Activated naive CD4-positive, alpha-beta T cell treated with anti-CD3 and anti-CD28 coated beads, Interleukin-2, amount 10 ng/mL, durations not matched to agents 7 days and 5 days (primary cell): ENCODE measurements around the gene HDAC7.

Experiments
- CTCF ChIA-PET: fragments of 350-600 bp; sonication (Branson Sonifier 250); formaldehyde crosslinking; loops from one replicate; lab custom pipeline; 2021; ENCODE audit warnings: antibody characterized with exemption; lab: Charles Lee
- DNase-seq: peaks from one replicate; pipeline ENCODE4 v3.0.0-alpha.2; 2020
- H3K27ac Mint-ChIP-seq: one replicate; pipeline ENCODE4 v1.8.0; 2021; ENCODE audit warnings: mild to moderate bottlenecking, moderate library complexity, mixed read lengths
- H3K27me3 Mint-ChIP-seq: one replicate; pipeline ENCODE4 v1.8.0; 2021; ENCODE audit warnings: mild to moderate bottlenecking, mixed read lengths
- H3K36me3 Mint-ChIP-seq: one replicate; pipeline ENCODE4 v1.8.0; 2021; ENCODE audit warnings: mixed read lengths
- H3K4me1 Mint-ChIP-seq: one replicate; pipeline ENCODE4 v1.8.0; 2021; ENCODE audit warnings: mixed read lengths
- H3K4me3 Mint-ChIP-seq: one replicate; pipeline ENCODE4 v1.8.0; 2021; ENCODE audit warnings: mild to moderate bottlenecking, moderate library complexity, mixed read lengths
- H3K9me3 Mint-ChIP-seq: one replicate; pipeline ENCODE4 v1.8.0; 2021; ENCODE audit warnings: mixed read lengths

HDAC7 gene

DNA sequence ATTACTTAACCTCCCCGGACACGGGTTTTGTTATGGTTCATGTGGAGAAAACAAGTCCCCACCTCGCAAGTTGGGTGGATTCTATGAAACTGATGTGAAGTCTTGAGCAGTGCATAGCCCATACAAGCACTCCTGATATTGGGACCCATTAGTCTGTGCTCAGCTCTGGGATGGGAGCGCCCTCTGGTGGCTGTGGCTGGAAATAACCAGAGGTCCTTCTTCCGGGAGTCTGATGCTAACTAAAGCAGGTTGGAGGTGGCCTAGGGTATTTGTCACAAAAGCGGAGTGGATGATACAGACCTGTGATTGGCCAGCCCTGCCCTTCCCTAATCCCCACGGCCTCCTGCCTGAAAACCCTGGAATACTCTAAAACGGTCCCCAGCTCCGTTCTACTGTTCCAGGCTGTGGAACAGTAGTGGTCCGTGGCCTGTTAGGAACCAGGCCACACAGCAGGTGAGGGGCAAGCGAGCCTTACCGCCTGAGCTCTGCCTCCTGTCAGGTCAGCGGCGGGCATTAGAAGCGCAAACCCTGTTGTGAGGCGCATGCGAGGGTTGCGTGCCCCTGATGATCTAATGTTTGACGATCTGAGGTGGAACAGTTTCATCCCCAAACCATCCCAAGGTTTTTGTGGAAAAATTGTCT is 40.3 kb downstream of the HDAC7 start:
- CTCF ChIA-PET, result interaction anchor here (0.7 to 19.0 kb wide), 17 partner anchors 11 to 149 kb away, joined by 3 to 597 read pairs (median 5); no protein-coding TSS in a partner anchor
- H3K36me3 Mint-ChIP-seq, result peaks cover 23% of the 10 kb centered on the region
- H3K27me3 Mint-ChIP-seq, result no peaks in the 10 kb centered on the region
- no peak overlapping the region for H3K4me3 Mint-ChIP-seq
- H3K27ac Mint-ChIP-seq, result peak overlapping the region; percentile 77
- peaks cover 53% of the 10 kb centered on the region for H3K4me1 Mint-ChIP-seq
- no peaks in the 10 kb centered on the region for H3K9me3 Mint-ChIP-seq
- DNase-seq, result peak; percentile 95

DNA sequence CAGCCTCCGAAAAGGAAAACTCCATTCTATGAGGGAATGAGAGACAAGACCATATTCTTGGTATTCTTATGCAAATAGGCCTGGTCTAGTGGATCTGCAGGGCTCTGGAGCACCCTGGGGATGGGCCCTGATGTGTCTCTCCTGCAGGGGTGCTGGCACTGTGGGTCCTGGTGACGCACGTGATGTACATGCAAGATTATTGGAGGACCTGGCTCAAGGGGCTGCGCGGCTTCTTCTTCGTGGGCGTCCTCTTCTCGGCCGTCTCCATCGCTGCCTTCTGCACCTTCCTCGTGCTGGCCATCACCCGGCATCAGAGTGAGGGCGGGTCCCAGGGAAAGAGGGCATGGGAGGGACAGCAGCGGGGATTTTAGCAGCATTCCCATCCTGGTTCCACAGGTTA is 40.8 kb downstream of the HDAC7 start:
- Mint-ChIP-seq H3K27me3 (no peaks in the 10 kb centered on the region), H3K27ac (no peak overlapping the region), H3K9me3 (no peaks in the 10 kb centered on the region), H3K36me3 (peaks cover 21% of the 10 kb centered on the region), H3K4me3 (no peak overlapping the region), H3K4me1 (peaks cover 58% of the 10 kb centered on the region)
- CTCF ChIA-PET, result interaction anchor here (0.6 to 19.0 kb wide), 16 partner anchors 11 to 75 kb away, joined by 3 to 597 read pairs (median 4); partner anchors contain the start of gene RAPGEF3
- DNase-seq, result no peak

DNA sequence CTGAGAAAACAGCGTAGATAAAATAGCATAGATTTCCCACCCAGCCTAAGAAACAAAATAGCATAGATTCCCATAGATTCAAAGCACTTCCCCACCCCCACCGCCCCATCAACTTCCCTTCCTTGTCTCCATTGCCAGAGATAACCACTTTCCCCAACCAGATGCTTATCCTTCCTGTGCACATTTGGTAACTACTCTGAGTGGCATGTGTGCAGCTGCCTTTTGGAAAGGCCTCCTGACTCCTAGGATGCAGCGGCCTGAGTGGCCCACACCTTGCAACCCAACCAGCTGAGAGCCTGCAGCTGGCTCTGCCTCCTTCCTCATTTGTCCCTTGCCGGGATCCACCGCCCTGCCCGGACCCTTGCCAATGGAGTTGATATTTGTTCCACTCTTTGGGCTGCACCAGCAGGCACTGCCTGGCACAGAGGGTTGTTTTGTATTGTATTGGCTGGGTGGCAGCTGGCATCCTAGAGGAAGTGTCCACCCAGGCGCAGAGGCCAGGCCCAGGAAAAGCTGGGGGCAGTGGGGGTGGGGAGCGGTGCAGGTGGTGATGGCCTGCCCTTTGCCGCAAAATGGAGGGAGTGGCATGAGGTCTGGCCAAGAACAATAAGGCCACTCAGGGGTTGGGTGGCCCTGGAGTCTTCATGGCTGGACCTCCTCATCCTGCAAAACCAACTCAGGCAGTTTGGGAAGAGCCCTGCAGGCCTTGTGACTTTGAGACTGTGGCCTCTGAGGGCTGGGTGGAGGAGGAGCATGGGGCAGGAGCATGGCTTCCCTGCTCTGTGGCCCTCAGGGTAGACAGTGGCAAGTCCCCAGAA is 41.8 kb downstream of the HDAC7 start:
- Mint-ChIP-seq H3K36me3 (peaks cover 19% of the 10 kb centered on the region), H3K4me3 (peak overlapping the region; percentile 35), H3K27me3 (peaks cover 5% of the 10 kb centered on the region), H3K9me3 (no peaks in the 10 kb centered on the region), H3K4me1 (peaks cover 62% of the 10 kb centered on the region), H3K27ac (peak overlapping the region; percentile 42)
- CTCF ChIA-PET, result interaction anchor here (0.6 to 19.0 kb wide), 18 partner anchors 10 to 189 kb away, joined by 3 to 597 read pairs (median 4); partner anchors contain the start of gene RAPGEF3
- DNase-seq, result no peak

DNA sequence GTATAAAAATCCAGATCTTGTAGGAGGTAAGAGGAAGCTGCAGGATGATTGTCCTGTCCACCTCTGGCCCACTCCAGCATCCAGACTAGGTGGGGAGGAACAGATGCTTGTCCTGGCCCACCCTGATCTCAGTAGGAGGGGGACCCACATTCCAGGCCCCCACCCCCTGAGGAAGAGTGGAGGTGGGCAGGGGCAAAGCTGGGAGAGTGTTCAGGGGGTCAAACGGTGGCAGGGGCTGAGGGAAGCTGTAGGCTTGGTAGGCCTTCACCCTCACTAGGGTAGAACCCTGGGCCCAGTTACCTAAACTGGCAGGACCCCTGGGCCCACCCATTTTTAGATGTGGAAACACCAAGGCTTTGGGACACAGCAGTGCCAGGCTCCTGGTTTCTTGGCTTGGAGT is 42.6 kb downstream of the HDAC7 start:
- CTCF ChIA-PET, result interaction anchor here (0.6 to 19.0 kb wide), 12 partner anchors 9 to 190 kb away, joined by 3 to 597 read pairs (median 4); no protein-coding TSS in a partner anchor
- no peak overlapping the region for H3K4me3 Mint-ChIP-seq

DNA sequence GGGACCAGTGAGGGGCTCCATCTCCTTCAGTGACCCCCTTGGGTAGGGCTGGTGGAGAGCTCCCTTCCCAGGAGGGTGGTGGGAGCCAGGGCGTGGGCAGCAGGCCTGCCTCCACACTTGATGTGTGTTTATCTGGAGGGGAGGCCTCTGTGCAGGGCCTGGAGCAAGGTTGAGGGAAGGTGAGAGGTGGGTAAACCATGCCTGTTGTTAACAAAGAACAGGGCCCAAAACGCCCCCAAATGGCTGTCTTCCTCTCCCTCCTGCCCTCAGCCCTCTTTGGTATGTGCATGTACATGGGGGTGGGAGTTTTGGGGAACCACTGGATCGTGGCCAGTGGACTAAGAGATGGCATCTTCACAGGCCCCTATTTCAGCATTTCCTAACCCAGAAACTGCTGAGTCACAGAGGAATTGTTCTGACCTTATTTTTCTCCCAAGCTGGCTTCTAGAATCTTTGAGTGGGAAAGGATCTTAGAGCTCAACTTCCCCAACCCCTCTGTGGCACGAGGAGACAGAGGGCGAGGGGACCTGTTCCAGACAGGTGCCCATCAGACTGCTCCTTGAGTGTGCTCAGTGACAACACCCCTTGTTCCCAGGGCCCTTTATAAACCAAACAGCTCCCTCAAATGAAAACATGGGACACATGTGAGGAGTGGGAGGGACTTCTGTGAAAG is 43.1 kb downstream of the HDAC7 start:
- H3K36me3 Mint-ChIP-seq, result peaks cover 12% of the 10 kb centered on the region
- peak overlapping the region; percentile 3 for H3K27ac Mint-ChIP-seq
- CTCF ChIA-PET, result interaction anchor here (1.0 to 19.0 kb wide), 13 partner anchors 8 to 174 kb away, joined by 3 to 597 read pairs (median 4); partner anchors contain the start of gene RAPGEF3
- no peak overlapping the region for H3K4me3 Mint-ChIP-seq
- peaks cover 5% of the 10 kb centered on the region for H3K27me3 Mint-ChIP-seq
- no peak for DNase-seq
- H3K9me3 Mint-ChIP-seq, result no peaks in the 10 kb centered on the region
- peaks cover 62% of the 10 kb centered on the region for H3K4me1 Mint-ChIP-seq

More for the DNA sequence above, 42.6 kb downstream of the HDAC7 start:
- H3K27me3 Mint-ChIP-seq, result peaks cover 5% of the 10 kb centered on the region
- H3K9me3 Mint-ChIP-seq, result no peaks in the 10 kb centered on the region
- peaks cover 15% of the 10 kb centered on the region for H3K36me3 Mint-ChIP-seq
- H3K27ac Mint-ChIP-seq, result no peak overlapping the region
- peaks cover 65% of the 10 kb centered on the region for H3K4me1 Mint-ChIP-seq
- no peak for DNase-seq

DNA sequence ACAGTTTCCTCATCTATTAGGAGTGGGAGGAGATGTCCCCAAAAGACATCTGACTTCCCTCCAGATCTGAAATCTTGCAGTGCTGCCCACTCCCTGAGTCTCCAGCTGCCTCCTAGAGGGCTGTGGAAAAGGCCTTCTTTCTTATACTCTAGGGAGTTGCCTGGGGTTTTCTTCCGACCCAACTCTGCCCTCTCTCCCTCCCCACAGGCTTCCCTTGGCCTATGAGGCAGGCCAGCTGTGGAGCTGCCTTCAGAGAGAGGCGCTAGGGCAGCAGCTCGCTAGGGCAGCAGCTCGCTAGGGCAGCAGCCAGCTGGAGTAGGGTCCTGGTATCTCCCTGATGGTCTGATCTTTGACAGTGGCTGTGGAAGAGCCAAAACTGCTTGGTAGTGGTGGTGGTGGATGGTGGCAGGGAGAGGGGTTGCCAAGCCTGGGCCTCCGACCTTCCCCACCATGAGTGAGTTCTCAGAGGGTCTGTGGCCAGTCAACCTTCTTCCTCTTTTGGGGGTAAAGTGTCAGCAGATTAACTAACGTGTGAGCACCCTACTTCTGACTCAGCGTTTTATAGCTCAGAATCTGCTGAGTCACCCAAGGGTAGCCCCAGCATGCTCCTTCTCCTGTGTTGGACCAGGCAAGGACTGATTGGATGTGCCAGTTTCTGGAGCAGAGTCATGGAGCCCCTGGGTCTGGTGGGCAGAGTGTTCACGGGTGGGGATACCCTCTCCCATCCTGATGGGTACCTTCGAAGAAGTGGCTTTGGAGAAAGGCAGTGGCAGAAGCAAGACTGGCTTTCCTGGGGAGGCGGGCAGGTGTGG is 44.4 kb downstream of the HDAC7 start:
- peak overlapping the region; percentile 38 for H3K4me3 Mint-ChIP-seq
- peak overlapping the region; percentile 26 for H3K27ac Mint-ChIP-seq
- peaks cover 5% of the 10 kb centered on the region for H3K27me3 Mint-ChIP-seq
- H3K36me3 Mint-ChIP-seq, result peaks cover 6% of the 10 kb centered on the region
- CTCF ChIA-PET, result interaction anchor here (1.5 to 19.0 kb wide), 6 partner anchors 7 to 64 kb away, joined by 3 to 597 read pairs (median 42); partner anchors contain the start of gene RAPGEF3
- H3K4me1 Mint-ChIP-seq, result peaks cover 56% of the 10 kb centered on the region
- no peaks in the 10 kb centered on the region for H3K9me3 Mint-ChIP-seq
- DNase-seq, result no peak

DNA sequence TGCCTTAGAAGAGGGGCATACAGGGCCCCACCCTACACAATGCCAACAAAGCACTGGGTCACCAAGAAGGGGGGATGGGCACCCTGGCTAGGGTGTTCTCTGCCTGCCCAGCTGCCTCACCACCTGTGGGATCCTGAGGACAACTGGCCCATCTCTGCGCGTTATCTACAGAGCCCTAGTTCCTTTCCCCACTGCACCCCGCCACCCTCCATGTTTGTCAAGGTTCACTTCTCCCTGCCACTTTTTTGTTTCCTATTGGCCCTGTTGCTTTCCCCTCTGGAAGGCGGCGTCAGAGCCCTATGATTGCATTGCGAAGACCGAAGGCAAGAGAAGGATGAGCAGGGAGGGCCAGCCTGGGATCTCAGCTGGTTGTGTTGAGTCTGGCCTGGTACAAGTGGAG is 45.0 kb downstream of the HDAC7 start:
- CTCF ChIA-PET, result interaction anchor here (2.3 to 19.0 kb wide), 4 partner anchors 6 to 64 kb away, joined by 5 to 597 read pairs (median 98); partner anchors contain the start of gene RAPGEF3
- no peaks in the 10 kb centered on the region for H3K9me3 Mint-ChIP-seq
- no peak for DNase-seq
- peaks cover 5% of the 10 kb centered on the region for H3K27me3 Mint-ChIP-seq
- H3K4me3 Mint-ChIP-seq, result peak overlapping the region; percentile 91
- no peak overlapping the region for H3K27ac Mint-ChIP-seq
- peaks cover 6% of the 10 kb centered on the region for H3K36me3 Mint-ChIP-seq
- H3K4me1 Mint-ChIP-seq, result peaks cover 56% of the 10 kb centered on the region

DNA sequence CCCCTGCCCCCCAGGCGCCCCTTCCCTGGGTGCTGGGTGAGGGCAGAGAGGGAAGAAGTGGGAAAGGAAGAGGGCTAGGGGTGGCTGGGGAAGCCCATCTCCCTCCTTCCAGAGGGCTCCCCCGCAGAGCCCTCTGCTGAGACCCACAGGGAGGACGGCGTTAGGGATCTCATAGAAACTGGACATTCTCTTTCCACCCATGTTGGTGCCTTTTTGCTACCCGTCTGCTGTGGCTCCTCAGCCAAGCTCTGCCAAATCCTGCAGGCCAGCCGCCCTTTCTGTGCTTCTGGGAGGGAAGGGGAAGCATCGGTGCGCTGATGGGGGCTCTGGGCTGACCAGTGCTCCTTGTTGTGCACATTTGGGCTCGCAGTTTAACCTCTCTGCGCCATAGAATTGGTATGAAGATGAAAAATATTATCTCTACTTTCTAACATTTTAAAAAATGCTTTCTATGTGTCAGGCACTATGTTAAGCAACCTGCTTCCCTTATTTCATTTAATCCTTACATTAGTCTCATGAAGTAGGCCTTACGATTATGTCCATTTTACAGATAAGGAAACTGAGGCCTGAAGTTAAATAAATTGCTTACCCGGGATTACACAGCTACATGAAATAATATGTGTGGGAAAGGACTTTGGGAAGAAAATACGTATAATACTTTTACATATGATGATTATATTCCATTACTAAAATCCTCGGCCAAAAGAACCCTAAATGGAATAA is 45.7 kb downstream of the HDAC7 start:
- Mint-ChIP-seq H3K4me3 (peak overlapping the region; percentile 91), H3K27me3 (peaks cover 5% of the 10 kb centered on the region), H3K27ac (peak overlapping the region; percentile 88), H3K36me3 (peaks cover 2% of the 10 kb centered on the region), H3K4me1 (peaks cover 50% of the 10 kb centered on the region), H3K9me3 (no peaks in the 10 kb centered on the region)
- CTCF ChIA-PET, result interaction anchor here (1.8 to 19.0 kb wide), 3 partner anchors 11 to 63 kb away, joined by 8 to 597 read pairs (median 155); no protein-coding TSS in a partner anchor
- no peak for DNase-seq

DNA sequence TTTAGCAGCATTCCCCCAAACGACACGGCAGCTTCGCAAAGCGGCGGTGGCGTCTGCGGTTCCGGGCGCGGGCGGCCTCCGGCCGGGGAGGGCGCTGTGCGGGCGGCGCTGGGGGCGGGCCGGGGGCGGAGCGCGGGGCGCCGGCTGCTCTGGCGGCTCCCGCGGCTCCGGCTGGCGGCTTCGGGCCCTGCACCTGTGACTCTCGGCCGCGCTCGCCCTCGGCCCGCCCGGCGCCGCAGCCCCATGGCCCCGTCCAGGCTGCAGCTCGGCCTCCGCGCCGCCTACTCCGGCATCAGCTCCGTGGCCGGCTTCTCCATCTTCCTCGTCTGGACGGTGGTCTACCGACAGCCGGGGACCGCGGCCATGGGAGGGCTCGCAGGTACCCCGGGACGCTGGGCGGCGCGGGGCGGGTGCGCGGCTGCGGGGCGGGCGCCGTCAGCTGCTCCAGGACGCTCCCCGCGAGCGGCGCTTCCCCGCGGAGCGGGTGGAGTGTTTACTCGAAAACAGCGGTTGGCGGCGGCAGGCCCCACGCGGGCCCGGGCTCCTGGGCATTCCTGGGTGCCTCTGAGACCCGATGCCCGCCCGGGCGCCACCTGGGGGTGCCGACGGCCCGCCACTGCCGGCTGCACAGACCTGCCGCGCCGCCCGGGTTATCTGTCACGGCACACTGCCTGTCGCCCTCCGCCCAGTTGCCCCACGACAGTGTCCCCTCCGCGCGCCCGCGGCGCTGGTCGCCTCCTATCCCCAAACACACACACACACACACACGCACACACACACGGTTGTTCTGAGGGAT is 46.4 kb downstream of the HDAC7 start, which contains the start of gene SLC48A1:
Gene SLC48A1 (plus strand): TSS at position 177 of the 796 bp plus-strand sequence. CDS start 67 bp downstream, at position 244.
- peaks cover 46% of the 10 kb centered on the region for H3K4me1 Mint-ChIP-seq
- peak; percentile 78 for DNase-seq
- H3K27me3 Mint-ChIP-seq, result peaks cover 5% of the 10 kb centered on the region
- H3K9me3 Mint-ChIP-seq, result no peaks in the 10 kb centered on the region
- peak within 1 kb of the TSS; percentile 91 for H3K4me3 Mint-ChIP-seq
- H3K36me3 Mint-ChIP-seq, result no peaks in the 10 kb centered on the region
- CTCF ChIA-PET, result interaction anchor here (1.0 to 19.0 kb wide), 7 partner anchors 9 to 64 kb away, joined by 3 to 597 read pairs (median 8); no protein-coding TSS in a partner anchor
- H3K27ac Mint-ChIP-seq, result peak within 1 kb of the TSS; percentile 88

DNA sequence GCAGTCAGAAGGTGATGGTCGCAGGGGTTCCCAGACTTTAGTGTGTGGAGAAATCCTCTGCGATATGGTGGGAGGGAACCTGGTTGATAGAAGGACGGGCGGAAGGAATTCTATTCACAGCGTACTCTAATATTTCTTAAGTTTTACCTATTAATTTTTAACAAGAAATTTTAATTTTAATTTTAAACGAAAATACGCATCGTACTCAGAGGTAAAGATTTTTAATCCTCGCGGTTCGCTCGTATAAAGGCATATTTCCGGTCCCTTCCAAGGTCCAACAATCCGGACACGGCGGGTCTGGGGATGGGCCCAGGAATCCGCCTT is 47.0 kb downstream of the HDAC7 start:
- no peak for DNase-seq
- H3K36me3 Mint-ChIP-seq, result no peaks in the 10 kb centered on the region
- H3K27me3 Mint-ChIP-seq, result peaks cover 5% of the 10 kb centered on the region
- peak overlapping the region; percentile 6 for H3K27ac Mint-ChIP-seq
- no peaks in the 10 kb centered on the region for H3K9me3 Mint-ChIP-seq
- CTCF ChIA-PET, result interaction anchor here (1.0 to 19.0 kb wide), 7 partner anchors 9 to 64 kb away, joined by 3 to 597 read pairs (median 8); no protein-coding TSS in a partner anchor
- H3K4me3 Mint-ChIP-seq, result peak overlapping the region; percentile 77
- H3K4me1 Mint-ChIP-seq, result peaks cover 41% of the 10 kb centered on the region

DNA sequence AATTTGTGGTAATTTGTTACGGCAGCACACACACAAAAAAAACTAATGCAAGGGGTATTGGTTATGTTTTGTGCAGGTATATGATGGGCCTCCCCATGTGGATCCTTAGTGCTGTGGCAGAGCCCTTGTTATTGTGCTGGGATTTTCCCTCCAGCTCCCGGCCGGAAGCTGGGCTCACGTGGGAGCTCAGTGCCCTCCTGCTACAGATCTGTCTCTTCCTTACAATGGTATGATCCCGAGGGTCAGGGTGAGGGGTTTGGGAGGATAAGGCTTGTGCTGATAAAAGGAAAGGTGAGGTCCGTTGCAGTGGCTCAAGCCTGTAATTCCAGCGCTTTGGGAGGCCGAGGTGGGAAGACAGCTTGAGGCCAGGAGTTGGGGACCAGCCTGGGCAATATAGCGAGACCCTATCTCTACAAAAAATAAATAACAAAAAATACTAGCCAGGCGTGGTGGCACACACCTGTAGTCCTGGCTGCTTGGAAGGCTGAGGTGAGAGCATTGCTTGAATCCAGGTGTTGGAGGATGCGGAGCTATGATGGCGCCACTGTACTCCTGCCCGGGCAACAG is 47.5 kb downstream of the HDAC7 start:
- DNase-seq, result no peak
- Mint-ChIP-seq H3K27ac (peak overlapping the region; percentile 6), H3K4me1 (peaks cover 41% of the 10 kb centered on the region), H3K36me3 (no peaks in the 10 kb centered on the region), H3K27me3 (peaks cover 8% of the 10 kb centered on the region), H3K9me3 (no peaks in the 10 kb centered on the region), H3K4me3 (peak overlapping the region; percentile 77)
- CTCF ChIA-PET, result interaction anchor here (0.8 to 19.0 kb wide), 9 partner anchors 9 to 65 kb away, joined by 3 to 597 read pairs (median 5); no protein-coding TSS in a partner anchor
